ENCODE data around the gene PYDC1.

- TF ChIP-seq POLR2A (IDR thresholded peaks at IDR 0.05; ENCODE audit: low read length) = no peak
- no peak for TF ChIP-seq GATA1 (IDR thresholded peaks at IDR 0.05; ENCODE audit: low read depth, low read length)
Measured at GRCh38 chr16:31215287-31216162, 1.4 kb downstream of the PYDC1 start.
